Stimulated activated naive CD8-positive, alpha-beta T cell treated with anti-CD3 and anti-CD28 coated beads, Interleukin-15, Interleukin-2, amounts not matched to agents 100 U/mL and 50 U/mL, for 24 hours (primary cell): ENCODE data around the gene RALGAPA1.
"Not testable (repeated sequence)": the region's sequence is repeated elsewhere in the genome, so short reads cannot be mapped to it uniquely, and the experiment has no call there.

Experiments used
- ATAC-seq: fragments of 150-1000 bp; cut with Tn5 transposase; one replicate; pipeline ENCODE4 v1.10.0; 2021
- DNase-seq: peaks from one replicate; pipeline ENCODE4 v3.0.0; 2021

RALGAPA1 gene

DNA sequence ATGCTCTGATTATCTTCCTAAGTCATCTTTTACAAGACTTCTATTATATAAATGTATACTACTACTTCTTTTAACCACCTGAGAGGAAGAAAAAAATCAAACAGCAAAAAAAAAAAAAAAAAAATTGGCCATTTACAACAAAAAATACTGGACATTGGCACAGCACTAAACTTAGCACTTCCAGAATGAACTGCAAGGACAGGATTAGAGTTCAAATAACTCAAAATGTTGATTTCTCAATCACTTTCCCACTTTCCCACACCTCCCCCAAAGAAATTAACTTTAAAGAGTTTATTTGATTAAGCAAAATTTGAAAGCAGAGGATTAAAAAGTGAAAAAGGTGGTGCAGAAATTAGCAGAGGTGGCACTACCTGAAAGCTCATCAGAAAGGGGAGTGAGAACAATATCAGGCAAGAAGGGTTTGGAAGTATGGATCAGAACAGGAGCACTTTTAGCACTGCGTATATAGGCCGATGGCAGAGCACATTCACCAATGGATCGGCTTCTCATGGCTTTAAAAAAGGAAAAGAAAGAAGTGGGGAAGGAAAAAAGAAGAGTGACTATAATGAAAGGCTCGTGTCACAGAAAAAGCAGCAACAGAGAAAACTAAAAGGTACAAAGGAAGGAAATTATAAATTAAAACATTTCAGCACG is 109.2 kb downstream of the RALGAPA1 start:
- ATAC-seq (no peak), DNase-seq (no peak)

DNA sequence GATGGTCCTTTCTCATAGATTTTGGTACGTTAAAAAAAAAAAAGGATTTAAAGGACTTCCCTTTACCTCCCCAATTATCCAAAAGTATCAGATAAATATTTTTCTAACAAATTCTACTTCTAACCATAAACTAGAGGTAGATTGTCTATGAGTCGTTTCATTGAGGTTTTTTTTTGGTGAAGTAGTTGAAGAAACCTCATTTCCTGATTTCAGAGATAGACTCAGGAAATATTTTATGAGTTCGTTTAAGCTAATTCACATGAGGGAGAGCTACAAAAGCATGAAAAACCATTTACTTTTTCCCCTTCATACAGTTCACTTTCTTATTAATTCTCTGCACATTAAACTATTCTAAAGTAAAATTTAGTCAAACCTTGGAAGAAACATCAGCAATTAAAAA is 112.5 kb downstream of the RALGAPA1 start:
- no peak for ATAC-seq

GRCh38 chr14:35696119-35696518 is 113.0 kb downstream of the RALGAPA1 start:
- ATAC-seq = no peak
- DNase-seq = no peak

More for the DNA sequence above, 112.5 kb downstream of the RALGAPA1 start:
- DNase-seq = no peak

DNA sequence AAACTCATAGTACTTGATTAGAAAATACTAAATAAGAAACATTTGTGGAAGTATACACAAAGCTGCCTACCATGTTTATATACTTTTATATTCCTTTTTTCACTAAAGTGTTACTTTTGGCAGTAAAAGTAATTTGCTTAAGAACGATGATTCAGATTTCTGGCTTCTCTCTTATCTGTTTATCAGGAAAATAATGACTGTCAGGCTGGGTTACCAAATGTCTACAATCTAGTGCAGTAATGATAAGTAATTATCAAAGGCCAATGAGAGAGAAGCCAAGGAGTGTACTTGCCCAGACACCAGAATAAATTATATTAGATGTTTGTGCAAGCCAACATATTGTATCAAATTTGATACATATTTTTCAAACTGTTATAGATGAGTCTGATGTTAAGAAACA is 113.4 kb downstream of the RALGAPA1 start:
- ATAC-seq (no peak), DNase-seq (no peak)

DNA sequence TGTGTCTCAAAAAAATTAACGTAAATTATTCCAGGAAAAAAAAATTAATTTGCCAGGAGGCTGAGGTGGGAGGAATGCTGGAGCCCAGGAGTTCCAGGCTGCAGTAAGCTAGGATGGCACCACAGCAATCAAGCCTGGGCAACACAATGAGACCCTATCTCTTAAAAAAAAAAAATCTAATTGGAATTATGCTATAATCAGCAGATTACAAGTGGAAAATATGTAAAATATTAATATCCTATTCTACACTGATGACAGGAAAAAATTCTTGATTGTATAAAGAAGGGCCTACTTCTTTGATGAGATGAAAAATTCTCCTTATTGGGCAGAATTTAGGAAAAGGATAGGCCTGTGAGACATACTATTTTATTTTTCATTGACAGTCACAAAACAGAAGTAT is 114.0 kb downstream of the RALGAPA1 start:
- DNase-seq (no peak), ATAC-seq (no peak)

DNA sequence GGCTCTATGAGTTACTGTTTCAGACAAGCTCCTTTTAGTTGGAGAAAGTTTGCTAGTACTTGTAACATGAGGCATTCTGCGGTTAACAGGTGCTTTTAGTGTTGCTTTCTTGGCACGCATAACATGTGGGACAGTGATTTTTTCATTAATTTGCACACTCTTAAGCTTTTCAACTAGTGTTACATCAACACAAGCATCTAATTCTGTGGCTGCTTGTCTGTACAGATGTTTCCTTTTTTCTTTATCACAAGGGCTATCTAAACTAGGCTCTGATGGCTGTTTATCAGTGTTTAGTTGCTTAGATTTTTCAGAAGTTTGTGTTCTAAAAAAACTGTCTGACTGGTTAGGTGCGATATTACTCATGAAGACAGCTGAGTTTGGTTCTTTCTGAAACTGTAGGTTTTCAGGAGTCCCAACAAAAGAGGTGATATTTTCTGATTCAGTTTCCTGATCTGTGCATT is 120.1 kb downstream of the RALGAPA1 start:
- DNase-seq = no peak

GRCh38 chr14:35688126-35688826 is 120.8 kb downstream of the RALGAPA1 start:
- DNase-seq (no peak), ATAC-seq (no peak)

More for the DNA sequence above, 120.1 kb downstream of the RALGAPA1 start:
- ATAC-seq = no peak

GRCh38 chr14:35687335-35687939 is 121.7 kb downstream of the RALGAPA1 start:
- ATAC-seq = no peak
- DNase-seq = peak; percentile 38

DNA sequence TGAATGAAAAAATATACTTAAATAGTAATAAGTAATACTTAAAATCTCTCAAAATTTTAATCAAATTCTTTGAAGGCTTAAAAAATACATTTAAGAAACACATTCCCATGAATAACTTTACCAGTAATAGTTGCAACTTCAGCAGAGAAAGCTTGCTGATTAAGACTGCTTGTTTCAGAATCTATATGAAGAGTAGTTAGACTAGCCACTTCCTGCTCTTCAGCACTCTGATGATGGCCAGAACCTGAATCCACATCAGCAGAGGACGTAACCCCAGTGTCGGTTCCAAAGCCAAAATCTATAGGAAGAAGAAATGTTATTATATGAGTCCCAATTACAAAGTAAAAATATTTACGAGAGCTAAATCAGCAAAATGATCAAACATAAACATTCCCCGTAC is 125.4 kb downstream of the RALGAPA1 start:
- ATAC-seq = not testable (repeated sequence)

DNA sequence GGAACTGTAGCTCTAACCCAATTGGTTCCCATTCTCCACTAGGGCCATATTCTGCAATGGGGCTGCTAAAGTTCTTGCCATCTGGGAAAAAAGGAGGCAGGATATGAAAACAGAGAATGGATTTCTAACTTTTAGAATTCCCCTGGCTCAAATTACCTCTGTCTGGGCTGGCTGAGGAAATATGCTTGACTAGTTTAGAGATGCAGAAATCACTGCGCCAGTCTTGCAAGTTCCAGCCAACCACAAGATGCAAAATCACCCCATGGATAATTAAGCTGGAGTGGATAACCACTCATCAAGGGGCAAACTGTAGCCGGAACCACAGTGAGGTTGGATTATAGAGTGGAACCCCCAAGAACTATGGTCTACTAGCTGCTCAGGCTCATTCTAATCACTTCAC is 126.3 kb downstream of the RALGAPA1 start:
- no peak for ATAC-seq

More for the DNA sequence above, 125.4 kb downstream of the RALGAPA1 start:
- DNase-seq = not testable (repeated sequence)

GRCh38 chr14:35678403-35679028 is 130.6 kb downstream of the RALGAPA1 start:
- ATAC-seq (no peak), DNase-seq (no peak)

More for the DNA sequence above, 126.3 kb downstream of the RALGAPA1 start:
- no peak for DNase-seq

DNA sequence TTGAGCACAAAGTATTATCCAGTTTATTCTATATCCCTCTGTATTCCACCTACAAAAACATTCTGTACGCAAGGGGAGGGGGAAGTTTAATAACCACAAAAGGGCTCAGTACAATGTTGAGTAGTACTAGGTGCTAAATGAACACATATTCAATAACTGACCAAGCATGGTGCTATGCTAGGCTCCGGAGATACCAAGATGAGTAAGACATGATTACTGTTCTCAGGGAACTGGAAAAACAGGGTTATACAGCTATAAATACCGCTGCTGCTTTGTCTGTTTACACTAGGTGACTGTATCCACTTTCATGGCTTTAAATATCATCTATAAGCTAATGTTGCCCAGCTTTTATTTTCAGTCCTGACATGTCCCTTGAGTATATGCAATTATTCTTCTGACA is 139.3 kb downstream of the RALGAPA1 start:
- ATAC-seq = peak; percentile 40

DNA sequence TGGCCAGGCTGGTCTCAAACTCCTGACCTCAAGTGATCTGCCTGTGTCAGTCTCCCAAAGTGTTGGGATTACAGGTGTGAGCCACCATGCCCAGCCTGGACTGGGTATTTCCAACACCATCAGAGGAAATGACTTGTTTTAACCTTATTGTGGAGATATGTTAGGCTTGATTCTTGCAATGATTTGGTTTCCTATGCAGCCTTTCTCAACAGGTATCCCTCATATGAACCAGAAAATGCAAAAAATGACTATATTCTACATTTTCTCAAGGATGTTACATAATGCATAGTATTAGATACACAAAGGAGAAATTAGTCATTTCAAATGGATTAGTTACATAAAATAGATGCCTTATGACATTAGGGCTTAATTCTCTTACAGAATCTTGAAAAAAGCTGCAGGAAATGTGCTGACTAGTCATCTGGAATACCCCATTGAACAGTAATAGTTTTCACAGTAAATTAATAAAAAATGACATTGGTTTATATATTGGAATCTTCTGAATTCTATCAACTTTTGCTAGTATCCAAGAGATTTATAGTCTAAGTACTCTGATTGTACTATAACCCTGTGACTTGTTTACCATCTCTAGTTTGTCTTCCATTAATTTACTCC is 142.6 kb downstream of the RALGAPA1 start:
- DNase-seq (no peak), ATAC-seq (no peak)

More for the DNA sequence above, 139.3 kb downstream of the RALGAPA1 start:
- DNase-seq = no peak

GRCh38 chr14:35661875-35662274 is 147.2 kb downstream of the RALGAPA1 start:
- no peak for DNase-seq
- no peak for ATAC-seq

DNA sequence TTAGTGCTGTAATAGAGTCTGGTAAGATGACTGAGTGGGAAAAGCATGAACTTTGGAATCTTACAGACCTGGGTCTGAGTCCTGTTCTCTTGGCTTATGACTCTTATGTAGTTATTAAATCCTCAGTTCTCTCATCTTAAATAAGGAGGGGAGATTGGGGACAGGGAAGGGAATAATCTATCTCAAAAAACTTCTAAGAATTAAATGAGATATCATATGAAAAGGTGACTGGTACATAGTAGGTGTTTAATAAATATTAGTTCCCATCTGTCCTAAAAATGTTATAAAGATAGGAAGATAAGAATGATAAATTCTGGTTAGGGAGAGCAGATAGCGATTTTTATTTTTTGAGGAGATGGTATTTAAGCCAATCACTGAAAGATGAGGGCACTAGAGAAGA is 156.1 kb downstream of the RALGAPA1 start:
- ATAC-seq = no peak
- no peak for DNase-seq

- no peak for DNase-seq
- no peak for ATAC-seq
These were observed 165.6 kb downstream of the RALGAPA1 start for GRCh38 chr14:35643513-35643912.

GRCh38 chr14:35637851-35638250 is 171.2 kb downstream of the RALGAPA1 start:
- ATAC-seq = no peak

GRCh38 chr14:35637269-35637668 is 171.8 kb downstream of the RALGAPA1 start:
- DNase-seq (no peak), ATAC-seq (no peak)

More at GRCh38 chr14:35637851-35638250, 171.2 kb downstream of the RALGAPA1 start:
- no peak for DNase-seq

GRCh38 chr14:35632676-35633075 is 176.4 kb downstream of the RALGAPA1 start:
- ATAC-seq (no peak), DNase-seq (no peak)

- ATAC-seq (no peak), DNase-seq (no peak)
These were observed 176.8 kb downstream of the RALGAPA1 start for GRCh38 chr14:35632271-35632670.

DNA sequence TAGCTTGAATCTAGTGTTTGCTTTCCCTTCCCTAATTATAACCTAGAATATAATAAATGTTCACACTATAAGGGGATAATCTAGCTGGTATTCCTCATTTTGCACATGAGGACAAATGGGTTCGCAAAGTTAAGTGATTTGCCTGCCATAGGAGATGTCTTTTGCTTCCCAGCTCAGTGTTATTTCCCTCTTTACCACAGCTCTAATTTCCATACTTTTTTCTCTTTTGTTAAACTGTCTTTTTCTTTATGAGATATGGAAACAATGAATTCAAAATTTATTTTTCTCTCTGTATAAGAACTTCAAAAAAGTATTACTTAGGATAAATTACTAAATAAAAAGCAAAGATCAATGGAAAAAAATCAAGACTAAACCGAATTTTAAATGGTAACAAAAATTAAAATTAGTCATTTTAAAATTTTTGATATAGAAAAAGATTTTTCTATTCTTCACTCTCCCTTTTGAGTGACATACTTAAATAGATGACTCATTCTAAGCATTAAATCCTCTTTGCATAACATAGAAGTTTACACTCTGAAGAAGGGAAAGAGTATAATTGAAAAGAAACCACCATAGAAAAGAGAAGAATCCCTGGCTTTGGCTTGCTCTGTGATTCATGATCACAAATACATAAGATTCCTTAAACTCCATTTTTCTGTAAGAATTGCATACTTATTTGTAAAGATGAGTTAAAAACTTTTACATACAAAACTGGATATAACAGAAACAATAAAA is 177.9 kb downstream of the RALGAPA1 start:
- ATAC-seq (no peak), DNase-seq (no peak)
